H9 (cell line): Measurements from ENCODE around the gene CENPO. TPM values are rescaled to one million over a fixed set of nuclear protein-coding genes. Genes with fewer than 3 reads are reported as not detected.

ENCODE experiments used
- DNase-seq: peaks from one replicate; pipeline ENCODE4 v3.0.0-alpha.2; 2017
- H2AFZ ChIP-seq: one replicate; pipeline ENCODE4 v1.6.1; 2013; ENCODE audit warnings: mild to moderate bottlenecking, low read length, control low read depth, moderate library complexity
- H2AK5ac ChIP-seq: 2 replicates; pipeline ENCODE4 v1.6.1; 2013; ENCODE audit warnings: low read length, control low read depth, mixed read lengths; ENCODE audit not compliant: insufficient read length
- H2BK120ac ChIP-seq: one replicate; pipeline ENCODE4 v1.6.1; 2013; ENCODE audit warnings: low read depth, mild to moderate bottlenecking, low read length, control low read depth, inconsistent platforms; ENCODE audit not compliant: poor library complexity, severe bottlenecking
- H2BK12ac ChIP-seq: 2 replicates; pipeline ENCODE4 v1.6.1; 2013; ENCODE audit warnings: low read length, control low read depth, mixed read lengths, low read depth; ENCODE audit not compliant: insufficient read length
- H2BK15ac ChIP-seq: 2 replicates; pipeline ENCODE4 v1.6.1; 2013; ENCODE audit warnings: low read depth, low read length, control low read depth
- H2BK20ac ChIP-seq: one replicate; pipeline ENCODE4 v1.6.1; 2013; ENCODE audit warnings: low read depth, mild to moderate bottlenecking, low read length, control low read depth, inconsistent platforms; ENCODE audit not compliant: poor library complexity, severe bottlenecking
- H2BK5ac ChIP-seq: 2 replicates; pipeline ENCODE4 v1.6.1; 2013; ENCODE audit warnings: low read length, control low read depth, mixed read lengths; ENCODE audit not compliant: insufficient read length
- H3K14ac ChIP-seq: 2 replicates; pipeline ENCODE4 v1.6.1; 2013; ENCODE audit warnings: low read length, control low read depth; ENCODE audit not compliant: insufficient read depth
- H3K18ac ChIP-seq: 2 replicates; pipeline ENCODE4 v1.6.1; 2013; ENCODE audit warnings: low read depth, mild to moderate bottlenecking, mixed read lengths, low read length, control low read depth; ENCODE audit not compliant: insufficient read length
- H3K23ac ChIP-seq: 2 replicates; pipeline ENCODE4 v1.6.1; 2013; ENCODE audit warnings: low read length, control low read depth, mixed read lengths, low read depth; ENCODE audit not compliant: insufficient read length
- H3K23me2 ChIP-seq: 2 replicates; pipeline ENCODE4 v1.6.1; 2013; ENCODE audit warnings: low read depth, mild to moderate bottlenecking, mixed read lengths, low read length, control low read depth; ENCODE audit not compliant: insufficient read length, poor library complexity, severe bottlenecking
- H3K27ac ChIP-seq: 2 replicates; pipeline ENCODE4 v1.5.1; 2013; ENCODE audit warnings: low read length, control low read depth, mixed read lengths, low read depth; ENCODE audit not compliant: insufficient read length
- H3K27me3 ChIP-seq: 2 replicates; pipeline ENCODE4 v1.6.1; 2013; ENCODE audit warnings: low read length, control low read depth, inconsistent platforms; ENCODE audit not compliant: insufficient read depth
- H3K4ac ChIP-seq: 2 replicates; pipeline ENCODE4 v1.6.1; 2013; ENCODE audit warnings: low read depth, mild to moderate bottlenecking, control low read depth, inconsistent platforms, low read length, moderate library complexity
- H3K4me1 ChIP-seq: 2 replicates; pipeline ENCODE4 v1.6.1; 2013; ENCODE audit warnings: low read length, control low read depth, inconsistent platforms; ENCODE audit not compliant: insufficient read depth
- H3K4me2 ChIP-seq: 2 replicates; pipeline ENCODE4 v1.6.1; 2013; ENCODE audit warnings: low read length, control low read depth, mixed read lengths; ENCODE audit not compliant: insufficient read length, insufficient read depth
- H3K56ac ChIP-seq: 2 replicates; pipeline ENCODE4 v1.6.1; 2013; ENCODE audit warnings: low read depth, mild to moderate bottlenecking, mixed read lengths, low read length, control low read depth; ENCODE audit not compliant: insufficient read length
- H3K79me1 ChIP-seq: 2 replicates; pipeline ENCODE4 v1.6.1; 2013; ENCODE audit warnings: low read depth, mild to moderate bottlenecking, moderate library complexity, low read length, control low read depth, inconsistent platforms; ENCODE audit not compliant: insufficient read depth, poor library complexity, severe bottlenecking
- H3K79me2 ChIP-seq: 2 replicates; pipeline ENCODE4 v1.6.1; 2013; ENCODE audit warnings: low read length, control low read depth, inconsistent platforms; ENCODE audit not compliant: insufficient read depth
- H3K9ac ChIP-seq: 2 replicates; pipeline ENCODE4 v1.6.1; 2013; ENCODE audit warnings: low read length, control low read depth, mixed read lengths; ENCODE audit not compliant: insufficient read length; ENCODE audit errors: extremely low read depth
- H3K9me3 ChIP-seq: one replicate; pipeline ENCODE4 v1.6.1; 2013; ENCODE audit warnings: low read depth, low read length, inconsistent platforms; ENCODE audit not compliant: control insufficient read depth
- H3T11ph ChIP-seq: one replicate; pipeline ENCODE4 v1.6.1; 2013; ENCODE audit warnings: mild to moderate bottlenecking, low read length, control low read depth, inconsistent platforms
- H4K20me1 ChIP-seq: one replicate; pipeline ENCODE4 v1.6.1; 2013; ENCODE audit not compliant: control insufficient read depth, insufficient read length, insufficient read depth
- H4K5ac ChIP-seq: 2 replicates; pipeline ENCODE4 v1.6.1; 2013; ENCODE audit warnings: low read depth, mild to moderate bottlenecking, mixed read lengths, low read length, control low read depth; ENCODE audit not compliant: insufficient read length
- H4K8ac ChIP-seq: replicated peaks from 2 replicates; pipeline ENCODE4 v1.6.1; 2013; ENCODE audit warnings: low read length, control low read depth, mixed read lengths, low read depth; ENCODE audit not compliant: insufficient read length
- H4K91ac ChIP-seq: 2 replicates; pipeline ENCODE4 v1.6.1; 2013; ENCODE audit warnings: low read depth, mild to moderate bottlenecking, moderate library complexity, mixed read lengths, low read length, control low read depth; ENCODE audit not compliant: insufficient read length
- H3K27ac Mint-ChIP-seq, 3 experiments: 2 replicates in 2 of 3; 3 replicates in 1 of 3; pipeline ENCODE4 v1.8.0; 2020 to 2021; ENCODE audit warnings: mixed read lengths in 3 of 3, mild to moderate bottlenecking in 1 of 3, moderate library complexity in 1 of 3
- H3K27me3 Mint-ChIP-seq: 2 replicates; pipeline ENCODE4 v1.8.0; 2021; ENCODE audit warnings: low read depth, mild to moderate bottlenecking, moderate library complexity, mixed read lengths
- H3K36me3 Mint-ChIP-seq, 3 experiments: 2 replicates in 2 of 3; 3 replicates in 1 of 3; pipeline ENCODE4 v1.8.0; 2020 to 2021; ENCODE audit warnings: low read depth in 3 of 3, mixed read lengths in 3 of 3; ENCODE audit not compliant: insufficient read depth in 1 of 3
- H3K4me1 Mint-ChIP-seq, 2 experiments: 2 replicates each; pipeline ENCODE4 v1.8.0; 2020; ENCODE audit warnings: mixed read lengths in 2 of 2
- H3K4me3 Mint-ChIP-seq, 2 experiments: 2 replicates in 1 of 2; 3 replicates in 1 of 2; pipeline ENCODE4 v1.8.0; 2020 to 2021; ENCODE audit warnings: mild to moderate bottlenecking in 2 of 2, mixed read lengths in 2 of 2, moderate library complexity in 1 of 2
- H3K9me3 Mint-ChIP-seq, 2 experiments: 2 replicates in 1 of 2; 3 replicates in 1 of 2; pipeline ENCODE4 v1.8.0; 2020; ENCODE audit warnings: mild to moderate bottlenecking in 2 of 2, mixed read lengths in 2 of 2, moderate library complexity in 1 of 2
- CTCF ChIP-seq: fragments of 200-600 bp; sonication (generic); conservative IDR thresholded peaks from 3 replicates; pipeline ENCODE4 v1.8.0; 2021; ENCODE audit warnings: antibody characterized with exemption, mild to moderate bottlenecking
- WGBS: extraction: QIAGEN DNeasy Blood & Tissue Kit; methylation state at CpG from one replicate; pipeline ENCODE4 v1.1.7; 2013; ENCODE audit warnings: missing lambda C conversion rate, low lambda C conversion rate, mixed read lengths; ENCODE audit not compliant: insufficient read length; ENCODE audit errors: extremely low coverage; 5-methylcytosine and 5-hydroxymethylcytosine counted together
- total RNA-seq: library from RNA; stranded (reverse); gene quantifications from 2 replicates; pipeline ENCODE4 v1.2.1, GENCODE V29; 2021

Gene CENPO
- total RNA-seq, 1 experiment from 2014 or later = 49.5 TPM

GRCh38 chr2:24870440-24870839 is 77.2 kb downstream of the CENPO start:
- no peak overlapping the region for H3K4ac ChIP-seq
- WGBS = no CpG with 5 or more reads among the region's 5 CpGs

More at GRCh38 chr2:24870440-24870839, 77.2 kb downstream of the CENPO start:
- no peak for TF ChIP-seq CTCF
- Histone ChIP-seq H3T11ph (no peak overlapping the region), H4K5ac (no peak overlapping the region), H2AK5ac (no peak overlapping the region), H2BK120ac (no peak overlapping the region), H3K27me3 (no peaks in the 10 kb centered on the region), H3K56ac (no peak overlapping the region), H3K23ac (no peak overlapping the region), H3K27ac (no peak overlapping the region), H3K4me2 (no peak overlapping the region), H3K14ac (no peak overlapping the region), H3K4me1 (peaks cover 5% of the 10 kb centered on the region; the same call in 1 of the 2 replicates), H4K91ac (no peak overlapping the region), H2AFZ (no peak overlapping the region), H3K79me1 (no peaks in the 10 kb centered on the region), H4K8ac (no peak overlapping the region), H3K9me3 (no peaks in the 10 kb centered on the region), H2BK15ac (no peak overlapping the region), H2BK5ac (no peak overlapping the region), H3K23me2 (no peaks in the 10 kb centered on the region), H2BK20ac (no peak overlapping the region), H4K20me1 (no peaks in the 10 kb centered on the region), H3K18ac (no peak overlapping the region), H3K9ac (no peak overlapping the region), H3K79me2 (no peaks in the 10 kb centered on the region), H2BK12ac (no peak overlapping the region)
- Mint-ChIP-seq H3K27me3 (no peaks in the 10 kb centered on the region), H3K36me3 (peaks cover 8 to 18% (median 8%) of the 10 kb centered on the region in 3 experiments), H3K4me3 (no peak overlapping the region), H3K4me1 (peaks cover 6 to 13% of the 10 kb centered on the region in 2 experiments), H3K9me3 (no peaks in the 10 kb centered on the region), H3K27ac (no peak overlapping the region)
- no peak for DNase-seq
